Smooth muscle cell (in vitro differentiated cells): Measurements from ENCODE around the gene ZNF782. TPM values are rescaled to one million over a fixed set of nuclear protein-coding genes. Genes with fewer than 3 reads are reported as not detected.
A peak's percentile ranks its signal among the peaks of the same experiment; 100 is the strongest.
"Not testable (repeated sequence)": the region's sequence is repeated elsewhere in the genome, so short reads cannot be mapped to it uniquely, and the experiment has no call there.

Experiments
- DNase-seq: peaks from one replicate; lab custom pipeline; 2025; ENCODE audit not compliant: unreplicated experiment; lab: John Stamatoyannopoulos, UW
- H2AFZ ChIP-seq: fragments of 200-600 bp; sonication (generic); 2 replicates; pipeline ENCODE4 v1.6.0; 2016; ENCODE audit warnings: antibody characterized with exemption, low read depth, mild to moderate bottlenecking
- H3F3A ChIP-seq: fragments of 200-600 bp; sonication (generic); 2 replicates; pipeline ENCODE4 v1.6.0; 2017; ENCODE audit warnings: antibody characterized with exemption, low read depth
- H3K27ac ChIP-seq: fragments of 200-600 bp; sonication (generic); 2 replicates; pipeline ENCODE4 v1.5.1; 2016; ENCODE audit warnings: low read depth, mild to moderate bottlenecking
- H3K27me3 ChIP-seq: fragments of 200-600 bp; sonication (generic); 2 replicates; pipeline ENCODE4 v1.6.1; 2016; ENCODE audit warnings: low read depth, mild to moderate bottlenecking
- H3K36me3 ChIP-seq: fragments of 200-600 bp; sonication (generic); 2 replicates; pipeline ENCODE4 v1.5.1; 2016; ENCODE audit warnings: low read depth
- H3K4me1 ChIP-seq: fragments of 200-600 bp; sonication (generic); 2 replicates; pipeline ENCODE4 v1.5.1; 2016; ENCODE audit warnings: low read depth
- H3K4me2 ChIP-seq: fragments of 200-600 bp; sonication (generic); 2 replicates; pipeline ENCODE4 v1.6.0; 2016; ENCODE audit warnings: mild to moderate bottlenecking
- H3K4me3 ChIP-seq: fragments of 200-600 bp; sonication (generic); 2 replicates; pipeline ENCODE4 v1.5.1; 2016; ENCODE audit warnings: mild to moderate bottlenecking
- H3K79me2 ChIP-seq: fragments of 200-600 bp; sonication (generic); 2 replicates; pipeline ENCODE4 v1.6.0; 2016; ENCODE audit warnings: low read depth, mild to moderate bottlenecking
- H3K9ac ChIP-seq: fragments of 200-600 bp; sonication (generic); 2 replicates; pipeline ENCODE4 v1.6.0; 2016; ENCODE audit warnings: low read depth
- H3K9me3 ChIP-seq: fragments of 200-600 bp; sonication (generic); replicated peaks from 2 replicates; pipeline ENCODE4 v1.5.1; 2016; ENCODE audit warnings: low read depth
- H4K20me1 ChIP-seq: fragments of 200-600 bp; sonication (generic); 2 replicates; pipeline ENCODE4 v1.6.0; 2016; ENCODE audit warnings: low read depth
- CTCF ChIP-seq: fragments of 200-600 bp; sonication (generic); IDR thresholded peaks from 2 replicates; pipeline ENCODE4 v1.5.1; 2017; ENCODE audit warnings: borderline replicate concordance, mild to moderate bottlenecking, antibody characterized with exemption; ENCODE audit not compliant: insufficient read depth, poor library complexity, severe bottlenecking
- WGBS: methylation state at CpG from one replicate; pipeline ENCODE4 v1.1.7; 2016; ENCODE audit warnings: low lambda C conversion rate; 5-methylcytosine and 5-hydroxymethylcytosine counted together
- polyA plus RNA-seq: library from polyadenylated mRNA; unstranded; fragments of >200 nt; fragmentation: Nextera tagmentation; extraction: Ambion mirVana; gene quantifications from 2 replicates; pipeline ENCODE4 v1.2.1, GENCODE V29; 2016
- total RNA-seq: library from RNA; depleted of rRNA; stranded (reverse); fragments of >200 nt; gene quantifications from 2 replicates; pipeline ENCODE4 v1.2.3, GENCODE V29; 2014

ZNF782 gene
- total and polyA plus RNA-seq, 2 experiments from 2014 or later, result 0.98 to 4.3 TPM

GRCh38 chr9:96871176-96871575 lies 16.9 kb upstream of the ZNF782 start:
- no peaks in the 10 kb centered on the region for H3K36me3 ChIP-seq
- no peak overlapping the region for H3K9ac ChIP-seq
- H3K27me3 ChIP-seq, result no peaks in the 10 kb centered on the region
- H4K20me1 ChIP-seq, result no peaks in the 10 kb centered on the region
- H3K4me1 ChIP-seq, result peaks cover 2% of the 10 kb centered on the region
- H2AFZ ChIP-seq, result no peak overlapping the region
- no peak for TF ChIP-seq CTCF
- no peak overlapping the region for H3K4me2 ChIP-seq
- no peaks in the 10 kb centered on the region for H3K79me2 ChIP-seq
- H3K4me3 ChIP-seq, result no peak overlapping the region
- no peak overlapping the region for H3K27ac ChIP-seq
- 83% methylated on average over 1 of the region's 1 CpG for WGBS
- no peak for DNase-seq
- no peaks in the 10 kb centered on the region for H3K9me3 ChIP-seq
- H3F3A ChIP-seq, result no peaks in the 10 kb centered on the region

GRCh38 chr9:96868709-96869108 lies 14.4 kb upstream of the ZNF782 start:
- Histone ChIP-seq H3K27ac (peak overlapping the region; percentile 12), H3K36me3 (no peaks in the 10 kb centered on the region), H3K4me1 (no peaks in the 10 kb centered on the region), H4K20me1 (no peaks in the 10 kb centered on the region), H3K9me3 (no peaks in the 10 kb centered on the region), H2AFZ (no peak overlapping the region), H3K4me2 (peak overlapping the region; percentile 3), H3K4me3 (no peak overlapping the region), H3K27me3 (no peaks in the 10 kb centered on the region), H3K9ac (no peak overlapping the region), H3K79me2 (no peaks in the 10 kb centered on the region), H3F3A (no peaks in the 10 kb centered on the region)
- WGBS, result 73% methylated on average over 5 of the region's 5 CpGs
- DNase-seq, result no peak
- TF ChIP-seq CTCF, result no peak

GRCh38 chr9:96867079-96867804 lies 12.9 kb upstream of the ZNF782 start:
- Histone ChIP-seq H3K4me3 (no peak overlapping the region), H3F3A (no peaks in the 10 kb centered on the region), H3K9me3 (no peaks in the 10 kb centered on the region), H3K79me2 (no peaks in the 10 kb centered on the region), H3K9ac (no peak overlapping the region), H2AFZ (no peak overlapping the region), H3K4me2 (peak overlapping the region; percentile 20), H3K27me3 (no peaks in the 10 kb centered on the region), H4K20me1 (no peaks in the 10 kb centered on the region), H3K36me3 (no peaks in the 10 kb centered on the region), H3K4me1 (no peaks in the 10 kb centered on the region), H3K27ac (peak overlapping the region; percentile 30)
- no peak for TF ChIP-seq CTCF
- 25% methylated on average over 7 of the region's 7 CpGs for WGBS
- DNase-seq, result no peak

GRCh38 chr9:96865240-96865639 lies 10.9 kb upstream of the ZNF782 start:
- not testable (repeated sequence) for H3K27ac ChIP-seq, H3K4me1 ChIP-seq, H3K79me2 ChIP-seq, H3K9me3 ChIP-seq, H2AFZ ChIP-seq, DNase-seq, H3K27me3 ChIP-seq, H3K4me2 ChIP-seq, H3K4me3 ChIP-seq, H3K36me3 ChIP-seq, H3K9ac ChIP-seq, H4K20me1 ChIP-seq, H3F3A ChIP-seq
- 86% methylated on average over 2 of the region's 2 CpGs for WGBS
